Activated naive CD8-positive, alpha-beta T cell treated with anti-CD3 and anti-CD28 coated beads for 36 hours (primary cell): Measurements from ENCODE around the gene MAP2K3. TPM values are rescaled to one million over a fixed set of nuclear protein-coding genes. Genes with fewer than 3 reads are reported as not detected.

ENCODE experiments used
- DNase-seq: peaks from one replicate; pipeline ENCODE4 v3.0.0; 2021
- H3K27ac Mint-ChIP-seq: one replicate; pipeline ENCODE4 v1.8.0; 2022; ENCODE audit warnings: mild to moderate bottlenecking, moderate library complexity, mixed read lengths
- H3K27me3 Mint-ChIP-seq: one replicate; pipeline ENCODE4 v1.8.0; 2022; ENCODE audit warnings: mild to moderate bottlenecking, mixed read lengths
- H3K36me3 Mint-ChIP-seq: one replicate; pipeline ENCODE4 v1.8.0; 2021; ENCODE audit warnings: mild to moderate bottlenecking, mixed read lengths
- H3K4me1 Mint-ChIP-seq: one replicate; pipeline ENCODE4 v1.8.0; 2021; ENCODE audit warnings: mixed read lengths
- H3K4me3 Mint-ChIP-seq: one replicate; pipeline ENCODE4 v1.8.0; 2022; ENCODE audit warnings: mild to moderate bottlenecking, moderate library complexity, mixed read lengths
- H3K9me3 Mint-ChIP-seq: one replicate; pipeline ENCODE4 v1.8.0; 2022; ENCODE audit warnings: mixed read lengths
- total RNA-seq, 2 experiments: library from RNA; stranded (reverse); gene quantifications; one replicate each; pipeline ENCODE4 v1.2.3, GENCODE V29; 2021

MAP2K3 gene
- 100 to 1,000 TPM; 136 to 139 TPM for total RNA-seq

GRCh38 chr17:21284319-21285163, at the start of gene MAP2K3:
MAP2K3 (plus strand) TSS chr17:21284711; CDS start chr17:21284921, 210 bp downstream.
- H3K4me1 Mint-ChIP-seq = peaks cover 39% of the 10 kb centered on the region
- no peaks in the 10 kb centered on the region for H3K27me3 Mint-ChIP-seq
- peaks cover 22% of the 10 kb centered on the region for H3K36me3 Mint-ChIP-seq
- DNase-seq = peak; percentile 98
- no peaks in the 10 kb centered on the region for H3K9me3 Mint-ChIP-seq
- peak within 1 kb of the TSS; percentile 96 for H3K27ac Mint-ChIP-seq
- peak within 1 kb of the TSS; percentile 99 for H3K4me3 Mint-ChIP-seq

- Mint-ChIP-seq H3K4me1 (no peaks in the 10 kb centered on the region), H3K27ac (no peak overlapping the region), H3K27me3 (no peaks in the 10 kb centered on the region), H3K36me3 (peaks cover 4% of the 10 kb centered on the region), H3K4me3 (no peak overlapping the region), H3K9me3 (no peaks in the 10 kb centered on the region)
- DNase-seq = no peak
Observed at GRCh38 chr17:21235921-21236320, 48.6 kb upstream of the MAP2K3 start.

GRCh38 chr17:21239680-21240368, 44.7 kb upstream of the MAP2K3 start:
- no peak for DNase-seq
- H3K27me3 Mint-ChIP-seq = no peaks in the 10 kb centered on the region
- no peaks in the 10 kb centered on the region for H3K9me3 Mint-ChIP-seq
- H3K27ac Mint-ChIP-seq = no peak overlapping the region
- H3K4me1 Mint-ChIP-seq = no peaks in the 10 kb centered on the region
- no peaks in the 10 kb centered on the region for H3K36me3 Mint-ChIP-seq
- no peak overlapping the region for H3K4me3 Mint-ChIP-seq

GRCh38 chr17:21240369-21241055, 44.0 kb upstream of the MAP2K3 start:
- Mint-ChIP-seq H3K9me3 (no peaks in the 10 kb centered on the region), H3K4me3 (no peak overlapping the region), H3K27ac (no peak overlapping the region), H3K36me3 (no peaks in the 10 kb centered on the region), H3K27me3 (no peaks in the 10 kb centered on the region), H3K4me1 (peaks cover 2% of the 10 kb centered on the region)
- no peak for DNase-seq

- H3K27ac Mint-ChIP-seq = no peak overlapping the region
- peaks cover 3% of the 10 kb centered on the region for H3K4me1 Mint-ChIP-seq
- no peak overlapping the region for H3K4me3 Mint-ChIP-seq
- no peak for DNase-seq
- H3K36me3 Mint-ChIP-seq = no peaks in the 10 kb centered on the region
- no peaks in the 10 kb centered on the region for H3K9me3 Mint-ChIP-seq
- no peaks in the 10 kb centered on the region for H3K27me3 Mint-ChIP-seq
Observed at GRCh38 chr17:21241564-21241963, 42.9 kb upstream of the MAP2K3 start.

DNA sequence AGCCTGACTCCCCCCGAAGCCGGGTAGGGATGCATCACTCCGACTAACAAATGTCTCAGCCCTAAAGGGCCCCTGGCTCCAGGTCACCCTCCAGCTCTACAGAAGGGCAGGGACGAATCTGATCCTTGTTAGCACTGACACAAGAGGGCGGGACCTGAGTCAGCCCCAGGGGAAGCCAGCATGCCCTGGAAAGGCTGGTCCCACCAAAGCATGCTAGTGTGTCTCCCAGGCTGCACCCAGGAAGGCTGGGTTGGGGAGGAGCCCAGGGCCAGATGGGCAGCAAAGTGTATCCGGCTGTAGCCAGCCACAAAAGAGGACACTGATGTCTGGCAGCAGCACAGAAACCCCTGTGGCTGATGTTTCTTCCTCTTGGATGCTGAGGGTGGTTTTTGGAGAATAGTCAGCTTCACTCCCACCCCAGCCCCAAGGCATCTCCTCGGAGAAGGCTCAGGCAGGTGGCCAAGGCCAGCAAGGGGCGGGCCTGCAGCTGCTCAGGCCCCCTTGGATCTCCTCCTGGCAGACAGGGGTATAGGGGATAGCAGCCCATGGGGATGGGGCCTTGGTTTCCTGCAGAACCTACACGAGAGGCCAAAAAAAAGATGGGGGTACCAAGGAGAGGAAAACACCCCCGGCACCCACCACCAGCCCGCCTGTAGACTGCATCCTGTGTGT, 42.3 kb upstream of the MAP2K3 start:
- Mint-ChIP-seq H3K9me3 (no peaks in the 10 kb centered on the region), H3K27ac (no peak overlapping the region), H3K27me3 (no peaks in the 10 kb centered on the region), H3K36me3 (no peaks in the 10 kb centered on the region), H3K4me3 (no peak overlapping the region), H3K4me1 (peaks cover 3% of the 10 kb centered on the region)
- no peak for DNase-seq

DNA sequence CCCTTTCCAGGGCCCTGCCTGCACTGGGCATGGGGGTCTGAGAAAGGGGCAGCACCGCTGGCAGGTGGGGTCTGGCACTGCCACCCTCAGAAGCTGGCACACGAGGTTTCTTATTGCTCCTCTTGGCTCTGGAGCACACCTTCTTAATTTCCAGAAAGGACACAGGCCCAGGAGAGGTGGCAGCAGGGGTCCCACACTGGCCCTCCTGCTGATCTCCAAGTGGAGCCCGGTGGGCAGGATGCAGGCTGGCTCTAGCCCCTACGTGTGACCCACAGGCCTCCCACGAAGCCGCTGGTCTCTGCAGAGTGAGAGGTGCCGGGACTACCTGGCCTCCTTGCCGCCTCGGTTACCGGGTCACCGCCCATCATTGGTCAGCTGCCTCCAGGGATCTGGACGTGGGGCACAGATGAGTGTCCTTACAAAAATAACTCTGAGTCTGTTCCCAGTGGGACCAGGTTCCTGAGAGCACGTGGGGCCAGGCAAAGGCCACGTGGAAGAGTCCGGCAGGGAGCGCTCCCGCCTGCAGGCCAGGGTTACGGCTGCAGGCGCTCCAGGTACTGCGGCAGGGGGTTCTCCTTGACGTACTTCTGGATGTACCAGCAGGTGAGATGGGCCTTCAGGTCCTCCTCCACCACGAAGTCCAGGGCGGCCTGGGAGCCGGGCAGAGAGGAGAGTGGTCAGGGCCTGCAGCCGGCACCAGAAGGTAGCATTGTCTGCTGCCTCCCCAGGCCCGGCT, 41.6 kb upstream of the MAP2K3 start:
- H3K36me3 Mint-ChIP-seq = no peaks in the 10 kb centered on the region
- H3K9me3 Mint-ChIP-seq = no peaks in the 10 kb centered on the region
- H3K27ac Mint-ChIP-seq = no peak overlapping the region
- no peak for DNase-seq
- H3K27me3 Mint-ChIP-seq = no peaks in the 10 kb centered on the region
- no peak overlapping the region for H3K4me3 Mint-ChIP-seq
- peaks cover 3% of the 10 kb centered on the region for H3K4me1 Mint-ChIP-seq

DNA sequence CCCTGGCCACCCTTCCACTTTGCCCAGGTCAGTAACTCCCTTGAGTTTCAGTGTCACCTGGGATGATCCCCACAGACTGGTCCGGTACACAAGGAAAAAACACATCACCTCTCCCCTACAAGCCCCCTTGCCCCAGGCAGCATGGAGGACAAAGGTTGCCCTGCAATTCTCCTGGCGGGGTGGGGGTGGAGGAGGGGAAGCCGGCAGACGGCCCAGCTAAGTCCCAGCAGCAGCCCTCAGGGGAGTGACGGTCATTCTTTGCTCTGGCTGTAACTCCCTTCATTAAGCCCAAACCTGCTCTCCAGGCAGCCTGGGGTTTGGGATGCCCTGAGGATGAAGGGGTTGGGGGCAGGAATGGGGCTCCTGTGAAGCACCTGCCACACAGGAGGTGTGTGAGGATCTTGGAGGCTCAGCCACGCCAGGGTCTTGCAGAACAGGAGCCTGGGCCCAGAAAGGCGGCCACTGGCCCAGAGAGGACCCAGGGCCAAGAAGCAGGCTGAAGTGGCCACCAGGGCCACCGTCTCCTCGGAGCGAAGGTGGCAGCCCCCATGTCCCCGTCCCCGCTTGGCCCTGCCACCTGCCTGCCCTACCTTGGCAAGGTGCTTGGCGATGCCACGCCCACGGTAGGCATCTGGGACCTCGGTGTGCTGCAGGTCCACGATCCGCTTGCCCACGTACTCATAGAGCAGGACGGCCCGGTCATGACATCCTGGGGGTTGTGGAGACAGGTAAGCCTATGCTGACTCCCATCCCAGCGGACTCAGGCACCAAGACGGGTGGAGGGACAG, 40.8 kb upstream of the MAP2K3 start:
- no peak for DNase-seq
- Mint-ChIP-seq H3K36me3 (no peaks in the 10 kb centered on the region), H3K9me3 (no peaks in the 10 kb centered on the region), H3K27me3 (no peaks in the 10 kb centered on the region), H3K27ac (no peak overlapping the region), H3K4me1 (peaks cover 3% of the 10 kb centered on the region), H3K4me3 (no peak overlapping the region)

- Mint-ChIP-seq H3K4me1 (peaks cover 3% of the 10 kb centered on the region), H3K27ac (no peak overlapping the region), H3K9me3 (no peaks in the 10 kb centered on the region), H3K27me3 (no peaks in the 10 kb centered on the region), H3K4me3 (no peak overlapping the region), H3K36me3 (no peaks in the 10 kb centered on the region)
- no peak for DNase-seq
Observed at GRCh38 chr17:21245639-21246084, 38.8 kb upstream of the MAP2K3 start.

DNA sequence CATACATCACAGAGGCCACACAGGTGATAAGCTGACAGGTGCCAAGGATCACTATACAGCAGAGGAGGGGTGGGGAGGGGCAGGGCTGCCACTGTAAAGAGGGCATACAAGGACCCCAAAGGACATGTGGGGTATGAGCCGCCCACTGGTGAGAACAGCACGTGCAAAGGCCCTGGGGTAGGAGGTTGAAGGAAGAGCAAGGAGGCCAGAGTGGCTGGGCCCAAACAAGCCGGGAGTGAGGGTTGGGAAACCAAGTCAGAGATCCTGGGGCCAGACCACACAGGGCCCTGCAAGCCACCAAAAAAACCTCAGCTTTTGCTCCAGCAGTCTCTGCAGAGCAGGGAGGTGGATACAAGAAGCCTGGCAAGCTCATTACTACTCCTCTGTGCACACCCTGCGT, 37.8 kb upstream of the MAP2K3 start:
- H3K36me3 Mint-ChIP-seq = no peaks in the 10 kb centered on the region
- H3K27ac Mint-ChIP-seq = no peak overlapping the region
- peaks cover 3% of the 10 kb centered on the region for H3K4me1 Mint-ChIP-seq
- H3K27me3 Mint-ChIP-seq = no peaks in the 10 kb centered on the region
- H3K9me3 Mint-ChIP-seq = no peaks in the 10 kb centered on the region
- DNase-seq = no peak
- no peak overlapping the region for H3K4me3 Mint-ChIP-seq

- no peaks in the 10 kb centered on the region for H3K36me3 Mint-ChIP-seq
- H3K4me3 Mint-ChIP-seq = no peak overlapping the region
- no peak for DNase-seq
- no peak overlapping the region for H3K27ac Mint-ChIP-seq
- H3K9me3 Mint-ChIP-seq = no peaks in the 10 kb centered on the region
- no peaks in the 10 kb centered on the region for H3K27me3 Mint-ChIP-seq
- peaks cover 3% of the 10 kb centered on the region for H3K4me1 Mint-ChIP-seq
Observed at GRCh38 chr17:21247552-21248258, 36.8 kb upstream of the MAP2K3 start.

DNA sequence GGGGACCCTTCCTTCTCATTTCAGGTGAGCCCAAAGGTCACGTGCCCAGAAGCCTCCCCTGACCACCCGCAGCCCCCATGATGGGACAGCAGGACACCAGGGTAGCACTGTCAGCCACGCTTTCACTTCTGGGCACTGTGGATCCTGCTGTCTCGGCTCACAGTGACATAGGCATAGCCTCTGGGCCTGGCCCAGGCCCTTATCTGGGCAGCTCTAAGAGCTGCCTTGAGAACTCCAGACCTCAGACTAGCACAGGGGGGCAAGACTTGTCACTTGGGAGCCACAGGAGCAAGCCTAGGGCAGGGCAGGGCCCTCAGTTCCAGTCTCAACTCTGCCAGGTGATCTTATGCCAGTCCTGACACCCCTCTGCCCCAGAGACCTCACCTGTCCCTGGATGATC, 36.0 kb upstream of the MAP2K3 start:
- H3K4me3 Mint-ChIP-seq = no peak overlapping the region
- H3K4me1 Mint-ChIP-seq = peaks cover 4% of the 10 kb centered on the region
- H3K27me3 Mint-ChIP-seq = no peaks in the 10 kb centered on the region

GRCh38 chr17:21249086-21249795, 35.3 kb upstream of the MAP2K3 start:
- no peaks in the 10 kb centered on the region for H3K27me3 Mint-ChIP-seq
- no peak for DNase-seq
- no peak overlapping the region for H3K27ac Mint-ChIP-seq
- no peaks in the 10 kb centered on the region for H3K9me3 Mint-ChIP-seq
- no peak overlapping the region for H3K4me3 Mint-ChIP-seq
- H3K4me1 Mint-ChIP-seq = peaks cover 9% of the 10 kb centered on the region
- H3K36me3 Mint-ChIP-seq = no peaks in the 10 kb centered on the region

More for the DNA sequence above, 36.0 kb upstream of the MAP2K3 start:
- Mint-ChIP-seq H3K9me3 (no peaks in the 10 kb centered on the region), H3K27ac (no peak overlapping the region), H3K36me3 (no peaks in the 10 kb centered on the region)
- no peak for DNase-seq
